ENCODE measurements around the gene FHOD3.

GRCh38 chr18:36403896-36404820 lies 106.6 kb downstream of the FHOD3 start:
- TF ChIP-seq EZH2 (optimal IDR thresholded peaks at IDR 0.05; ENCODE audit: low read depth, low read length) (no peak), EZH2phosphoT487 (IDR thresholded peaks at IDR 0.05; ENCODE audit: low read length) (no peak)
- TF ChIP-seq, protein P1, sequence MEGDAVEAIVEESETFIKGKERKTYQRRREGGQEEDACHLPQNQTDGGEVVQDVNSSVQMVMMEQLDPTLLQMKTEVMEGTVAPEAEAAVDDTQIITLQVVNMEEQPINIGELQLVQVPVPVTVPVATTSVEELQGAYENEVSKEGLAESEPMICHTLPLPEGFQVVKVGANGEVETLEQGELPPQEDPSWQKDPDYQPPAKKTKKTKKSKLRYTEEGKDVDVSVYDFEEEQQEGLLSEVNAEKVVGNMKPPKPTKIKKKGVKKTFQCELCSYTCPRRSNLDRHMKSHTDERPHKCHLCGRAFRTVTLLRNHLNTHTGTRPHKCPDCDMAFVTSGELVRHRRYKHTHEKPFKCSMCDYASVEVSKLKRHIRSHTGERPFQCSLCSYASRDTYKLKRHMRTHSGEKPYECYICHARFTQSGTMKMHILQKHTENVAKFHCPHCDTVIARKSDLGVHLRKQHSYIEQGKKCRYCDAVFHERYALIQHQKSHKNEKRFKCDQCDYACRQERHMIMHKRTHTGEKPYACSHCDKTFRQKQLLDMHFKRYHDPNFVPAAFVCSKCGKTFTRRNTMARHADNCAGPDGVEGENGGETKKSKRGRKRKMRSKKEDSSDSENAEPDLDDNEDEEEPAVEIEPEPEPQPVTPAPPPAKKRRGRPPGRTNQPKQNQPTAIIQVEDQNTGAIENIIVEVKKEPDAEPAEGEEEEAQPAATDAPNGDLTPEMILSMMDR (IDR thresholded peaks at IDR 0.05; ENCODE audit: low read length) = no peak

All from MM.1S (cell line).